NB4 (cell line): ENCODE data around the gene TMA7B.
"Not testable (repeated sequence)": the region's sequence is repeated elsewhere in the genome, so short reads cannot be mapped to it uniquely, and the experiment has no call there.

Experiments
- DNase-seq: peaks from one replicate; pipeline ENCODE4 v3.0.0; 2010; ENCODE audit warnings: low read depth
- H3K4me3 ChIP-seq: one replicate; pipeline ENCODE4 v1.5.1; 2011; ENCODE audit warnings: mild to moderate bottlenecking, low read depth, low read length, moderate library complexity
- MYC ChIP-seq: IDR thresholded peaks from 2 replicates; pipeline ENCODE4 v1.6.1; 2011; ENCODE audit warnings: low read depth, low read length
- POLR2A ChIP-seq: IDR thresholded peaks from 2 replicates; pipeline ENCODE4 v1.6.1; 2011; ENCODE audit warnings: mild to moderate bottlenecking; ENCODE audit not compliant: insufficient read length; ENCODE audit errors: extremely low read depth
- TF ChIP-seq, protein P1 (sequence below): IDR thresholded peaks from one replicate; pipeline ENCODE4 v1.5.1; 2012; ENCODE audit warnings: low read depth, low read length
- TF ChIP-seq, protein P2 (sequence below): IDR thresholded peaks from 2 replicates; pipeline ENCODE4 v1.6.1; 2011; ENCODE audit warnings: low read depth, low read length

Gene TMA7B

DNA sequence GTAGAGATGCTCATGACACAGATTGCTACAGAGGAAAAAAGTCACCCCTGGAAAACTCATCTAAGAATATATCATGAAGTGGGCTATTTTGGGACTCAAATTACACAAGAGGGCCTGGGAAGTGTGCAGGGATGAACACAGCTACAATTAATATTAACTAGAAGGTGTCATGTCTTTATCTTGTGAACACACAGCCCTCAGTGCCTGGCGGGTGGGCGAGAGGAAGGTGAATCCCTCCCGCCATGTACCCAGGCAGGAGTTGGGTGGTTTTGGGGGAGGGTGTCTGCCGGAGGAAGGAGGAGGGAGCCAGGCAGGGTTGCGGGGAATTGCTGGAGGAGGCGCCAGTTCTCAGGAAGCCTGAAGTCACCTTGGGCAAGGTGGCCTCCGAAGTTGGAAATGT is 29.4 kb downstream of the TMA7B start:
- TF ChIP-seq, protein P1, sequence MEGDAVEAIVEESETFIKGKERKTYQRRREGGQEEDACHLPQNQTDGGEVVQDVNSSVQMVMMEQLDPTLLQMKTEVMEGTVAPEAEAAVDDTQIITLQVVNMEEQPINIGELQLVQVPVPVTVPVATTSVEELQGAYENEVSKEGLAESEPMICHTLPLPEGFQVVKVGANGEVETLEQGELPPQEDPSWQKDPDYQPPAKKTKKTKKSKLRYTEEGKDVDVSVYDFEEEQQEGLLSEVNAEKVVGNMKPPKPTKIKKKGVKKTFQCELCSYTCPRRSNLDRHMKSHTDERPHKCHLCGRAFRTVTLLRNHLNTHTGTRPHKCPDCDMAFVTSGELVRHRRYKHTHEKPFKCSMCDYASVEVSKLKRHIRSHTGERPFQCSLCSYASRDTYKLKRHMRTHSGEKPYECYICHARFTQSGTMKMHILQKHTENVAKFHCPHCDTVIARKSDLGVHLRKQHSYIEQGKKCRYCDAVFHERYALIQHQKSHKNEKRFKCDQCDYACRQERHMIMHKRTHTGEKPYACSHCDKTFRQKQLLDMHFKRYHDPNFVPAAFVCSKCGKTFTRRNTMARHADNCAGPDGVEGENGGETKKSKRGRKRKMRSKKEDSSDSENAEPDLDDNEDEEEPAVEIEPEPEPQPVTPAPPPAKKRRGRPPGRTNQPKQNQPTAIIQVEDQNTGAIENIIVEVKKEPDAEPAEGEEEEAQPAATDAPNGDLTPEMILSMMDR: no peak
- TF ChIP-seq, protein P2, sequence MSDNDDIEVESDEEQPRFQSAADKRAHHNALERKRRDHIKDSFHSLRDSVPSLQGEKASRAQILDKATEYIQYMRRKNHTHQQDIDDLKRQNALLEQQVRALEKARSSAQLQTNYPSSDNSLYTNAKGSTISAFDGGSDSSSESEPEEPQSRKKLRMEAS: no peak
- no peak for TF ChIP-seq MYC
- TF ChIP-seq POLR2A: no peak
- no peak for DNase-seq

DNA sequence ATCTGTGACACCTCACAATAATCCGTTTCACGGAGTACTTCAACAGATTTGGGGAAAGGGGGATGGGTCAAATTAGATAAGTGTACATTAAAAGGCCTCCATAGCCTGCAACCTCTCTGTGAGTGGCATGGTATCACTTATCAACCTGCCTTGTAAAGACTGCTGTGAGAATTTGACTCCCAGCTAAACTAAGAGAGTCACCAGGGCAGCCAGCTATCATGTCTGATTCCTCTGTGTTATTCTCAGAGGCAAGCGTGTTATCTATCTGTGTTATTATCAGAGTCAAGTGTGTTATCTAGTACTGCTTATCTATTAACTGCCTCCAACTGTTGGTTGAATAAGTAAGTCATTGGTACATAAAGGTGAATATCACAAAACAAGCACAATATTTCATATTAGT is 30.5 kb downstream of the TMA7B start:
- no peak for DNase-seq
- TF ChIP-seq, protein P1: no peak
- TF ChIP-seq, protein P2: no peak
- TF ChIP-seq MYC: no peak
- no peak overlapping the region for H3K4me3 ChIP-seq

More for the DNA sequence above, 29.4 kb downstream of the TMA7B start:
- H3K4me3 ChIP-seq: no peak overlapping the region

DNA sequence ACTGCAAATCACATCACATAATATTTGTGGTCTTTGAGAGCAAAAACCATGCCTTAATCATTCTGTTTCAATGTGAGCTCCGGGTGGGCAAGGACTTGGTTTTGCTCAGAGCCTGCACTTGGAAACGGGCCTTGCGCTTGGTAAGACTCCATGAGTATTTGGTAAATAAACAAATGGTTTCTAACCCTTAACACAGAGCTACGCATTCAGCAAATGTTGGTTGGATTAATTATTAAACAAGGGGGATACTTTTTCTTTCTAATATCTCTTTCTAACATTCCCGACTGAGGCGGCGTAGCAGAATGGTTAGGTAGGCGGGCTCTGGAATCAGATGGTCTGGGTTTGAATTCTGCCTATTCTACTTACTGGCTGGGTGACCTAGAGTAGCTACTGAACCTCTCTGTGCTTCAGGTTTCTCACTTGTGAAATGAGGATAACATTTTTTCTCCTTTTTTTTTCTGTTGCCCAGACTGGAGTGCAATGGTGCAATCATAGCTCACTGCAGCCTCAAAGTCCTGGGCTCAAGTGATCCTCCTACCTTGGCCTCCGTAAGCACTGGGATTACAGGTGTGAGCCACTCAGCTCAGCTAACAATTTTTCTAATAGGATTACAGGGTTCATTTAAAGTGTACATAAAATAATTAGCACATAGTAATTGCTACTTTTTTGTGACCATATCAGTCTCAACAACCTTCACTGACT is 31.1 kb downstream of the TMA7B start:
- H3K4me3 ChIP-seq: no peak overlapping the region
- TF ChIP-seq, protein P1: no peak
- TF ChIP-seq POLR2A (no peak), MYC (no peak)
- TF ChIP-seq, protein P2: no peak
- no peak for DNase-seq

DNA sequence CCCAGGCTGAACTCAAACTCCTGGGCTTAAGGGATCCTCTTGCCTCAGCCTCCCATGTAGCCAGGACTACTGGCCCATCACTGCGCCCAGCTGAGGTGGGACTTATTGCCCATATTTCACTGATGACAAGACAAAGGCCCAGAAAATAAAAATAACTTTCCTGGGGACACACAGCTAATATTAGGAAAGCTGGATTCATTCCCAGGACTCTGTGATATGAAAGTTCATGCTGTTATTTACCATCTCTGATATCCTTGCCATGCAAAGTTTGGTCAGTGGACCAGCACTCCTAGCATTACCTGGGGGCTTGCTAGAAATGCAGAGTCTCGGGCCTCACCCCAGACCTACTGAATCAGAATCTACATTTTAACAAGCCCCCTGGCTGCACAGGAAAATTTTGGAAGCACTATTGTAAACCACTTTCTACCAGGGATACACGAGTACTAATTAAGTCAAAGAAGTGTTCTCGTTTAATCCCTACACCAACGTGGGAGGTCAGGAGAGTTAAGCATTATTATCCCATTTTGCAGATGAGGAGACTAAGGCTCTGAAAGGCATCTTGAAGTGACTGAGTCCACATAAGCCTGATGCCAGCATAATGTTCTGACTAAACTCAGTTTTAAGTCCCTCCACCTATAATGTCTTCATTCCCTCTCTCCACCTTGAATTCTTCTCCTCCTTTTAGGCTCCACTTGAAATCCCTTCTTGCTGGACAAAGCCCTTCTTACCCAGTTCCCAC is 32.1 kb downstream of the TMA7B start:
- no peak overlapping the region for H3K4me3 ChIP-seq
- TF ChIP-seq POLR2A (no peak), MYC (no peak)
- TF ChIP-seq, protein P2: no peak
- TF ChIP-seq, protein P1: no peak
- no peak for DNase-seq

DNA sequence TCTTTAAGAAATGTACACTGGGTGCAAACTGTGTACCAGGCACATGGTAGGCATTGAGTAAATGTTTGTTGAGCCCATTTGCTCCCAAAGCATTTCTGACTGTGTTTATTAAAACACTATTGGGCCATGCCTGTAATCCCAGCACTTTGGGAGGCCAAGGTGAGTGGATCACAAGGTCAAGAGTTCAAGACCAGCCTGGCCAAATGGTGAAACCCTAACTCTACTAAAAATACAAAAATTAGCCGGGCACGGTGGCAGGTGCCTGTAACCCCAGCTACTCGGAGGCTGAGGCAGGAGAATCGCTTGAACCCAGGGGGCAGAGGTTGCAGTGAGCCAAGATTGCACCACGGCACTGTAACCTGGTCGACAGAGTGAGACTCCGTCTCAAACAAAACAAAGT is 32.7 kb downstream of the TMA7B start:
- H3K4me3 ChIP-seq, DNase-seq: not testable (repeated sequence)

DNA sequence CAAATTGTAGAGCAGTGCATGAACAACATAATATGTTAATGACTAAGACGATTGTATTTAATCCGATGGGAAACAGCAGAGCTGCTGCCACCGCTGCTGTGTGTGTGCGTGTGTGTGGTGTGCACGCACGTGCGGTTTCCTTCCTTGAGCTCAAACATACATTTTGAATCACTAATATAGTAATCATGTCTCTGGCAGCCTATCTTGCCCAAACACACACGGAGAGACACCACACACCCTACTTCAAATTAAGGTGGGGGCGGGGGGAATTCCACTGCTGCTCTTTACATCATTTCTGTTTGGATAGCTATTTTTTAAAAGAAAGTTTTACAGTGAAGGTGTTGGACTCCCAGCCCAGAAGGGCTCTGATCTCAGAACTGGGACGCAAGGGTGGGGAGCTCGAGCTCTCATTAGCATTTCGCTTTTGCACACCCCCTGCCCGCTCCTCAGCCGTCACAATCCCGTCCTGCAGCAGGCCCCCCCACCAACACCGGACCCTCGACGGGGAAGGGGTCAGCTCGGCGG is 33.9 kb downstream of the TMA7B start:
- DNase-seq: no peak
- H3K4me3 ChIP-seq: no peak overlapping the region
- no peak for TF ChIP-seq POLR2A
- TF ChIP-seq, protein P2: no peak
- TF ChIP-seq, protein P1: no peak
- no peak for TF ChIP-seq MYC
